HepG2 (cell line): Measurements from ENCODE around the gene MTHFR. TPM values are rescaled to one million over a fixed set of nuclear protein-coding genes. Genes with fewer than 3 reads are reported as not detected.

Experiments
- FOXK2 ChIP-seq: fragments of 450-650 bp; IDR thresholded peaks from 2 replicates; pipeline ENCODE4 v1.6.1; 2016
- FOXP1 ChIP-seq, 2 experiments: fragments of 450-650 bp in 1 of 2; IDR thresholded peaks; 2 replicates each; pipeline ENCODE4 v1.6.1; 2017 to 2018; ENCODE audit warnings: antibody characterized with exemption in 1 of 2
- GABPA ChIP-seq, 2 experiments: IDR thresholded peaks; 2 replicates each; pipeline ENCODE4 v1.6.1; 2011 to 2016; ENCODE audit warnings: low read depth in 2 of 2, low read length in 1 of 2, missing biosample characterization in 1 of 2, missing genetic modification characterization in 1 of 2
- HMGXB3 ChIP-seq: sonication (generic); formaldehyde crosslinking; IDR thresholded peaks from 2 replicates; pipeline ENCODE4 v1.4.0; 2020; ENCODE audit warnings: missing genetic modification reagents, borderline replicate concordance
- HNRNPH1 ChIP-seq: fragments of 200-400 bp; formaldehyde crosslinking; optimal IDR thresholded peaks from 2 replicates; pipeline ENCODE3; 2017; ENCODE audit warnings: mild to moderate bottlenecking, low read depth, low read length
- HNRNPLL ChIP-seq: fragments of 200-400 bp; formaldehyde crosslinking; IDR thresholded peaks from 2 replicates; pipeline ENCODE4 v1.6.1; 2017; ENCODE audit warnings: mild to moderate bottlenecking, low read depth, low read length; ENCODE audit not compliant: poor library complexity, severe bottlenecking
- KAT7 ChIP-seq: IDR thresholded peaks from 2 replicates; pipeline ENCODE4 v1.6.1; 2018; ENCODE audit warnings: borderline replicate concordance, missing compliant biosample characterization
- MTF1 ChIP-seq: sonication (generic); formaldehyde crosslinking; IDR thresholded peaks from 2 replicates; pipeline ENCODE4 v1.5.0; 2020; ENCODE audit warnings: missing genetic modification reagents
- NFIB ChIP-seq: sonication (generic); formaldehyde crosslinking; IDR thresholded peaks from 2 replicates; pipeline ENCODE4 v1.9.0; 2021; ENCODE audit warnings: missing genetic modification reagents, mild to moderate bottlenecking, borderline replicate concordance
- PITX1 ChIP-seq: sonication (generic); formaldehyde crosslinking; IDR thresholded peaks from 2 replicates; pipeline ENCODE4 v1.5.1; 2020; ENCODE audit warnings: mild to moderate bottlenecking, missing genetic modification reagents
- SMAD3 ChIP-seq: sonication (generic); formaldehyde crosslinking; IDR thresholded peaks from 2 replicates; pipeline ENCODE4 v1.4.0; 2020; ENCODE audit warnings: missing genetic modification reagents
- TAF1 ChIP-seq: sonication (generic); formaldehyde crosslinking; IDR thresholded peaks from 2 replicates; pipeline ENCODE4 v1.4.0; 2020; ENCODE audit warnings: missing genetic modification reagents
- THAP8 ChIP-seq: sonication (generic); formaldehyde crosslinking; IDR thresholded peaks from 2 replicates; pipeline ENCODE4 v1.5.1; 2020; ENCODE audit warnings: missing genetic modification reagents, mild to moderate bottlenecking, borderline replicate concordance
- ZBTB14 ChIP-seq: sonication (generic); formaldehyde crosslinking; IDR thresholded peaks from 2 replicates; pipeline ENCODE4 v1.4.0; 2020; ENCODE audit warnings: missing genetic modification reagents
- ZGPAT ChIP-seq: IDR thresholded peaks from 2 replicates; pipeline ENCODE4 v1.6.1; 2016; ENCODE audit warnings: mild to moderate bottlenecking
- ZKSCAN1 ChIP-seq: fragments of 150-350 bp; IDR thresholded peaks from 2 replicates; pipeline ENCODE4 v1.6.1; 2014; ENCODE audit warnings: low read length
- ZNF20 ChIP-seq: sonication (generic); formaldehyde crosslinking; IDR thresholded peaks from 2 replicates; pipeline ENCODE4 v1.4.0; 2020; ENCODE audit warnings: mild to moderate bottlenecking, moderate library complexity, missing genetic modification reagents
- ZNF274 ChIP-seq: sonication (generic); formaldehyde crosslinking; IDR thresholded peaks from 2 replicates; pipeline ENCODE4 v1.5.1; 2020; ENCODE audit warnings: mild to moderate bottlenecking, missing genetic modification reagents
- ZNF292 ChIP-seq: sonication (generic); formaldehyde crosslinking; IDR thresholded peaks from 2 replicates; pipeline ENCODE4 v1.8.1; 2022; ENCODE audit warnings: mild to moderate bottlenecking, low read depth, missing genetic modification reagents, borderline replicate concordance
- ZNF496 ChIP-seq: sonication (generic); formaldehyde crosslinking; IDR thresholded peaks from 2 replicates; pipeline ENCODE4 v1.8.1; 2023; ENCODE audit warnings: mild to moderate bottlenecking, moderate library complexity, missing genetic modification reagents; ENCODE audit not compliant: insufficient replicate concordance
- polyA plus RNA-seq, 8 experiments: library from polyadenylated mRNA; depleted of rRNA in 3 of 8; stranded (reverse) in 7 of 8; unstranded in 1 of 8; fragments of >200 nt; fragmentation: Illumina TruSeq in 4 of 8; extraction: Trizol in 4 of 8; gene quantifications; 2 replicates each; pipeline versions ENCODE4 v1.2.1 to v1.2.3, GENCODE V29; 2011 to 2016; ENCODE audit warnings: low read depth in 4 of 8, missing spikeins in 1 of 8, mixed read lengths in 1 of 8; ENCODE audit not compliant: insufficient read depth in 1 of 8
- total RNA-seq, 5 experiments: library from RNA; depleted of rRNA; stranded (reverse); fragments of >200 nt; fragmentation: Illumina TruSeq; extraction: Trizol; gene quantifications; 2 replicates each; pipeline ENCODE4 v1.2.3, GENCODE V29; 2016; ENCODE audit warnings: low read depth in 1 of 5

MTHFR gene
- total and polyA plus RNA-seq, 2 of the 13 experiments (the other 11 are each of a cell fraction or from before 2014, with no cell fraction given), result 3.8 to 8.2 TPM

GRCh38 chr1:11802973-11803885, 2.5 kb downstream of the MTHFR start (continued):
- no peak for TF ChIP-seq SMAD3
- TF ChIP-seq GABPA (IDR thresholded peaks at IDR 0.05; ENCODE audit: low read depth, low read length), result peak; percentile 13; the same call in 1 of the 2 replicates
- 0 out of 2 replicates have a peak, but pooled peaks have one; percentile 41 for TF ChIP-seq GABPA (CRISPR knock-in tag; IDR thresholded peaks at IDR 0.05; ENCODE audit: low read depth)
- 0 out of 2 replicates have a peak, but pooled peaks have one; percentile 22 for TF ChIP-seq PITX1
- TF ChIP-seq TAF1 (CRISPR knock-in tag), result peak; percentile 16; the same call in 1 of the 2 replicates
- no peak for TF ChIP-seq ZGPAT (CRISPR knock-in tag)
- no peak for TF ChIP-seq HMGXB3 (CRISPR knock-in tag)
- no peak for TF ChIP-seq ZBTB14
- no peak for TF ChIP-seq ZNF496
- no peak for TF ChIP-seq ZNF20 (CRISPR knock-in tag)
- no peak for TF ChIP-seq FOXK2
- peak; percentile 41; the same call in 1 of the 2 replicates for TF ChIP-seq ZNF274 (CRISPR knock-in tag)
- no peak for TF ChIP-seq KAT7 (CRISPR knock-in tag)
- TF ChIP-seq HNRNPH1, result no peak
- TF ChIP-seq THAP8, result no peak
- TF ChIP-seq ZNF292, result no peak
- no peak for TF ChIP-seq NFIB (CRISPR knock-in tag)
- no peak for TF ChIP-seq HNRNPLL
- no peak for TF ChIP-seq MTF1 (CRISPR knock-in tag)
- no peak for TF ChIP-seq ZKSCAN1
- no peak for TF ChIP-seq FOXP1 (IDR thresholded peaks at IDR 0.05)
- no peak for TF ChIP-seq FOXP1 (CRISPR knock-in tag; IDR thresholded peaks at IDR 0.05)
